ENCODE data around the gene FAM221B. TPM values are rescaled to one million over a fixed set of nuclear protein-coding genes. Genes with fewer than 3 reads are reported as not detected.
A peak's percentile ranks its signal among the peaks of the same experiment; 100 is the strongest.

The FAM221B gene, protein sequence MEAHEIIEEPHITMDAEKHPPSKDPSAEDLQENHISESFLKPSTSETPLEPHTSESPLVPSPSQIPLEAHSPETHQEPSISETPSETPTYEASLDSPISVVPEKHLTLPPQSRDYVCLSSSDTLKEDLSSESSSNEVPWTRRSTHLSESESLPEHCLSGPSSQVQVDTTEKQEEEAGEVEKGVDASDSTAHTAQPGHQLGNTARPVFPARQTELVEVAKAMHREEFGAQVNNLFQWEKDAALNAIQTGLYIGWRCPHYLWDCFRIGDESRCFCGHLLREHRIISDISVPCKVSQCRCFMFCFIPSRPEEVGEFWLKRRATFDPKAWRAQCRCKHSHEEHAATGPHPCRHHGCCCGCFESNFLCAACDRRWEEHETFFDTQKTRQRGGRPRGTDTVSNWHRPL
- not detected for total RNA-seq

DNA sequence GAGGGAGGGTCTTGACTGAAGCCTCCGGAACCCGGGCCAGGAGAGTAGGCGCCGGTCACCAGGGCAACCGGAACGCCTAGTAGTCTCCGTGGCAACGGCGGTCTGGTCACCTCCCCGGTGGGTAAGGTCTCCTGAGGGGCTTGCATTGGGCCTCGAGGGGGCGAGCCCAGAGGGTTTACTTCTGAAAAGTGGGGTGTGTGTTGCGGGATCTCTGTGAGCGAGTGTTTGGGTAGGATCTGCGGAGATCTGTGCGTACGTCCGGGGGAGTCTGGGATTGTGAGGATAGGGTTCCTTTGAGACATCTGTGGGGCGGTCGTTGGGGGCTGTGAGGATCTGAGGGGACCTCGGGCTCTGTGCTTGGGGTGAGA lies at the start of gene FAM221B:
Gene FAM221B, minus strand, starts transcription at position 17 of the 368 bp plus-strand sequence. CDS start 2,571 bp downstream, outside the sequence.
- no peaks in the 10 kb centered on the region for H3K27me3 ChIP-seq
- ATAC-seq: no peak
- H3K36me3 ChIP-seq: no peaks in the 10 kb centered on the region
- peak within 1 kb of the TSS; percentile 54 to 94 for H3K4me3 ChIP-seq
- TF ChIP-seq, protein P1, sequence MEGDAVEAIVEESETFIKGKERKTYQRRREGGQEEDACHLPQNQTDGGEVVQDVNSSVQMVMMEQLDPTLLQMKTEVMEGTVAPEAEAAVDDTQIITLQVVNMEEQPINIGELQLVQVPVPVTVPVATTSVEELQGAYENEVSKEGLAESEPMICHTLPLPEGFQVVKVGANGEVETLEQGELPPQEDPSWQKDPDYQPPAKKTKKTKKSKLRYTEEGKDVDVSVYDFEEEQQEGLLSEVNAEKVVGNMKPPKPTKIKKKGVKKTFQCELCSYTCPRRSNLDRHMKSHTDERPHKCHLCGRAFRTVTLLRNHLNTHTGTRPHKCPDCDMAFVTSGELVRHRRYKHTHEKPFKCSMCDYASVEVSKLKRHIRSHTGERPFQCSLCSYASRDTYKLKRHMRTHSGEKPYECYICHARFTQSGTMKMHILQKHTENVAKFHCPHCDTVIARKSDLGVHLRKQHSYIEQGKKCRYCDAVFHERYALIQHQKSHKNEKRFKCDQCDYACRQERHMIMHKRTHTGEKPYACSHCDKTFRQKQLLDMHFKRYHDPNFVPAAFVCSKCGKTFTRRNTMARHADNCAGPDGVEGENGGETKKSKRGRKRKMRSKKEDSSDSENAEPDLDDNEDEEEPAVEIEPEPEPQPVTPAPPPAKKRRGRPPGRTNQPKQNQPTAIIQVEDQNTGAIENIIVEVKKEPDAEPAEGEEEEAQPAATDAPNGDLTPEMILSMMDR (IDR thresholded peaks at IDR 0.05): no peak
- TF ChIP-seq EP300 (IDR thresholded peaks at IDR 0.05) (no peak), POLR2AphosphoS5 (IDR thresholded peaks at IDR 0.05) (no peak), POLR2A (IDR thresholded peaks at IDR 0.05) (no peak)
- H3K9me3 ChIP-seq: no peaks in the 10 kb centered on the region
- peaks cover 0 to 65% (median 21%) of the 10 kb centered on the region in 3 donors for H3K4me1 ChIP-seq
- 3 to 4% methylated on average over 7 to 8 of the region's 21 CpGs for WGBS, 2 donors (ENCODE audit: low coverage in 1 of 2)
- H3K27ac ChIP-seq: peak within 1 kb of the TSS; percentile 80 to 98 (median 96)

DNA sequence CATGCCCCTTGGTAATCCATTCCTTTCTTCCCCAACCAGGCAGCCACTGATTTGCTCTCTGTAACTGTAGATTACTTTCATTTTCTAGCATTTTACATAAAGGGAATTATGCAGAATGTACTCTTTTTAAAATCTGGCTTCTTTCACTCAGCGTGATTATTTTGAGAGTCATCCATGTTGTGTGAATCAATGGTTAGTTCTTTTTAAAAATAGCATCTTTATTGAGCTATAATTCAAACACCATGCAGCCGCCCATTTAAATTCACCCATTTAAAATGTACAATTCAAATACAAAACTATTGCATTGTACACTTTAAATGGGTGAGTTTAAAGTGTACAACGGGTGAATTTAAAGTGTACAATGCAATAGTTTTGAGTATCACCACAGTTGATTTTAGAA lies 44.0 kb upstream of the FAM221B start:
- TF ChIP-seq, protein P1 (IDR thresholded peaks at IDR 0.05): no peak
- TF ChIP-seq POLR2A (IDR thresholded peaks at IDR 0.05) (no peak), POLR2AphosphoS5 (IDR thresholded peaks at IDR 0.05) (no peak), EP300 (IDR thresholded peaks at IDR 0.05) (no peak)
- H3K27me3 ChIP-seq: peaks cover 5% of the 10 kb centered on the region

DNA sequence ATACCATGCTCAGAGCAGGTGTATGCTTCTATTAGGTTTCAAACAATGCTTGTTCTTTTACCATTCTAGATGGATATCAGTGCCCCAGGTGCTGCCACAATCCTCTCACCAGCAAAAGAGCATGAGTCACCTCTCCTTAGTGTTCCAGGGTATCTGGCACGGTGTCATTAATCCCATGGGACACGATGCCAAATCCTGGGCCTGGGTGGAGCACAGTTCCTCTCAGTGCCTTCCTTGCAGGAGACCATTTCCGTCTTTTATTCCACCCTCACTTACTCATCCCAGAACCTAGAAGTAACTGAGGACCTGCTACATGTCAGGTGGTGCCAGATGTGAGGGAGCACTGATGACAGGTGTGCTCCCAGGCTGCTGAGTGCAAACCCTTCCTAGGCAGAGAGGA lies 43.0 kb upstream of the FAM221B start:
- Histone ChIP-seq H3K4me3 (no peak overlapping the region), H3K27ac (no peak overlapping the region), H3K4me1 (no peaks in the 10 kb centered on the region), H3K27me3 (peaks cover 8% of the 10 kb centered on the region), H3K9me3 (no peaks in the 10 kb centered on the region), H3K36me3 (no peaks in the 10 kb centered on the region)
- no peak for ATAC-seq
- TF ChIP-seq POLR2A (IDR thresholded peaks at IDR 0.05) (no peak), POLR2AphosphoS5 (IDR thresholded peaks at IDR 0.05) (no peak), EP300 (IDR thresholded peaks at IDR 0.05) (no peak)
- TF ChIP-seq, protein P1 (IDR thresholded peaks at IDR 0.05): no peak
- 53 to 71% methylated on average over 2 to 3 of the region's 3 CpGs for WGBS, 2 donors (ENCODE audit: low coverage in 1 of 2)

More for the DNA sequence above, 44.0 kb upstream of the FAM221B start:
- 40 to 63% methylated on average over 3 of the region's 3 CpGs for WGBS, 2 donors (ENCODE audit: low coverage in 1 of 2)
- no peak for ATAC-seq
- no peak overlapping the region for H3K4me3 ChIP-seq
- H3K36me3 ChIP-seq: no peaks in the 10 kb centered on the region
- H3K4me1 ChIP-seq: no peaks in the 10 kb centered on the region
- H3K27ac ChIP-seq: no peak overlapping the region
- H3K9me3 ChIP-seq: peaks cover 0 to 2% (median 0%) of the 10 kb centered on the region in 3 donors

DNA sequence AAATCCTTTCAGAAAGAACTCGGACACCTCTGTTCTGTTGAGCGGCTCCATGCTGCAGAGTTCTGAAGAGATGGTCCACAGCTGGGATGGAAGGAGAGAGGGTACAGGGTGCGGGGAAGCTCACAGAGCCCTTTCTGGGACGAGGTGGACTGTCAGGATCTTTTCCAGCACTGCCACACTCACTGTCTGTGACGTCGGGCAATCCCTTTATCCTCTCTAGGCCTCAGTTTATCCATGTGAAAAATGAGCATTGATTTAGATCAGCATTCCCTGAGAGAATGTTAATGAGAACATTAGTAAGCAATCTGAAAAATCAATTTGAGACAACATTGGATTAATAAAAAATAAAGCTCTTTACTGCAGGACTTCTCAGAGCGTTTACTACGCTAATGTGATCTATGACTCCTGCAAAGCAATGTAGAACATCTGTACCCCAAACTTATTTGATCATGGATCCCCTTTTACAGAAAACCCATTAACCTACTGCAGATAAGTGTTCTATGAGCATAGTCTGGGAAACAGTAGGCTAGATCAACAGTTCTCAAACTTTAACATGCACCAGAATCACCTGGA lies 41.9 kb upstream of the FAM221B start, which contains the start of gene OR13J1:
Gene OR13J1, minus strand, starts transcription at position 51 of the 573 bp plus-strand sequence. Its CDS starts 0 bp downstream, at position 51.
- TF ChIP-seq POLR2A (IDR thresholded peaks at IDR 0.05) (no peak), EP300 (IDR thresholded peaks at IDR 0.05) (no peak), POLR2AphosphoS5 (IDR thresholded peaks at IDR 0.05) (no peak)
- TF ChIP-seq, protein P1 (IDR thresholded peaks at IDR 0.05): no peak
- no peak within 1 kb of the TSS for H3K4me3 ChIP-seq
- H3K9me3 ChIP-seq: no peaks in the 10 kb centered on the region
- peaks cover 8% of the 10 kb centered on the region for H3K27me3 ChIP-seq
- H3K36me3 ChIP-seq: no peaks in the 10 kb centered on the region
- H3K27ac ChIP-seq: no peak within 1 kb of the TSS
- 86 to 89% methylated on average over 4 to 8 of the region's 8 CpGs for WGBS, 2 donors (ENCODE audit: low coverage in 1 of 2)
- no peak for ATAC-seq
- no peaks in the 10 kb centered on the region for H3K4me1 ChIP-seq
